Stomach (tissue), 4 donors: ENCODE results near the gene LY6G6C.

Experiments
- CTCF ChIP-seq, 7 experiments: fragments of 450-650 bp in 4 of 7; fragments of 200-600 bp in 3 of 7; sonication (generic) in 3 of 7; IDR thresholded peaks; one replicate each; pipeline ENCODE4 v1.5.1; 2016 to 2019; ENCODE audit warnings: antibody characterized with exemption in 7 of 7, control low read depth in 2 of 7, mild to moderate bottlenecking in 1 of 7
- EP300 ChIP-seq: sonication (generic); formaldehyde crosslinking; IDR thresholded peaks from one replicate; pipeline ENCODE4 v1.6.1; 2017; ENCODE audit warnings: antibody characterized with exemption
- POLR2AphosphoS5 ChIP-seq, 3 donors: sonication (generic); formaldehyde crosslinking; IDR thresholded peaks; one replicate each; pipeline ENCODE4 v1.6.1; 2016; ENCODE audit warnings: antibody characterized with exemption in 3 of 3

GRCh38 chr6:31707701-31708100 lies 13.8 kb downstream of the LY6G6C start:
- TF ChIP-seq CTCF (IDR thresholded peaks at IDR 0.05) (no peak), POLR2AphosphoS5 (IDR thresholded peaks at IDR 0.05) (no peak), EP300 (no peak)
